Stimulated activated CD4-positive, alpha-beta T cell treated with anti-CD3 and anti-CD28 coated beads, Interleukin-4, amount 100 ng/mL, for 48 hours (primary cell): ENCODE measurements around the gene PLEKHA4.
"Not testable (repeated sequence)": the region's sequence is repeated elsewhere in the genome, so short reads cannot be mapped to it uniquely, and the experiment has no call there.

Source experiments
- DNase-seq, 2 donors: peaks; one replicate each; pipeline ENCODE4 v3.0.0-alpha.2; 2020; ENCODE audit warnings: low read depth in 2 of 2

The PLEKHA4 gene

DNA sequence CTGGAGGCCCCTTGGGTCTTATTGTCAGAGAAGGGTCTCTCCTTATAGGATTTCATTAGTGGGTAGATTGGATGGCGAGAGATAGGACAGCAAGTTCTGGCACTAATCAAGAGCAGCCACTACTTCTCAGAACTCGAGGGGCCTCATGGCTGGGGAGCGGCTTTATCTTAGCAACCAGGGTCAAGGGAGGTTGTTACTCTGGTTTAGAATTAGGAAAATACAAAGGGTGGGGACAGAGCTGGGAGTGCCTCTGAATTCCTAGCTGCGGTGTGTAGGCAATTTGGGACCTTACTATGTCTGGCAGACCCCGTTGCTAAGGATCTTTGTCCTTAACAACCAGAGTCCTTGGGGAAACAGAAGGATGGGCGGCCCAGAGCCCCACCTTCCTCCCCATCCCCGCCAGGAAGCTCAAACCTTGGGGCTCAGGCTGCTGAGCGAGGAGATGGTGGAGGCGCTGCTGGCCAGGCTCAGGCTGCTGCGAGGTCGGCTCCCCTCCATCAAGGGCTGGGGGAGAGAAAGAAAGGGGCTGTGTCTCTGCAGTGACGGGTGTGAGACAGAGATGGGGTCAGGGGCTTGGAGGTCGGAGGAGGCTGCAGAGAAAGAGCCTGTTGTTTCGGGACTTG is 1.2 kb downstream of the PLEKHA4 start:
- DNase-seq: no peak

DNA sequence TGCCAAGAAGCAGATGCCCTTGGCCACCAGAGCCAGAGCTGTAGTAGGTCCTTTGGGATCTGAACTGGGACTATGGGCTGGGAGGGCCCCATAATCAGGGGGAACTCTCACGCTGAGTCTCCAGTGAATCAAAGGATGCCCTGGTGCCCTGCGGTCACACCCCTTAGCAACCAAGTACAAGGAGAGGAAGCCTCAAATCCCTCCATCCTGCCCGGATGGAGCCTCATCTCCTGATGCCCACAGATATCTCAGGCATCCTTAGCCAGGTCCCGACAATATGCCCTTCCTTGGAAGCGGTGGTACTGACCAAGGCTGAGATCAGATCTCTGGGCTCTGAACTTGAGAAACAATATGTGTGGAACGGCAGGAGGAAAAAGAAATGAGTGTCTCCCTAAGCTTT is 1.7 kb downstream of the PLEKHA4 start:
- DNase-seq: no peak

DNA sequence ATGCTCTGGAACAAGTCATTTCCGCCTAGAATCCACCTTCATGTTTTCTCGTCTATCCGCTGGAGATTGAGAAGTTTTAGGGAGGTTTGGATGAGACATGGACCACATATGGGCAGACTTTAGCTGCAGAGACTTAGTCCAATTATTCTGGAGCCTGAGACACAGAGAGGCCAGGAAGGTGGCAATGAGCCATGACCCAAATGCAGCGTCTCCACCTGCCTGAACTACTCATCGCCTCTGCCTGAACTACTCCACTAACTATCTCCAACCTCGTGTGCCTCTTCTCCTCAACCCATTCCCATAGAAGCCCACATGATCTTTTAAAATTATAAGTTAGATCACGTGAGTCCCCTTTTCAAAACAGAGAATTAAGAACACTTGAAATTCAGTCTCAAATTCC is 5.6 kb downstream of the PLEKHA4 start:
- no peak for DNase-seq

DNA sequence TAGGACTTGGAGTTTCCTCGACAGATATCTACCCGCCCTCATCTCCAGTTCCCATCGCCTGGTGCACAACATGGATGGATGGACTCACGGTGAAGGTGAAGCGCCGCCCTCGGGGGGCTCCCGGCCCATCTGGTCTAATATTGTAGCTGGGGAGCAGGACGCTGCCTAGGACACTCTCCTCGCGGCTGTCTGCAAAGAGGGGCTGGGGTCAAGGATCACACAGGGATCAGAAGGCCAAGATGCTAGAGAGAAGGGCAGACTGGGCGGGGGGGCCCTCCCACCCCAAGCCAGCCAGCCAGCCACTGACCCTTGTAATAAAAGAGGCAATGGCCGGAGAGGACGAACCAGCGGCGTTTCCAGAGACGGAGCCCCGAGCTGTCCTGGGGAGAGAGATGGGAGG is 7.1 kb downstream of the PLEKHA4 start:
- no peak for DNase-seq

DNA sequence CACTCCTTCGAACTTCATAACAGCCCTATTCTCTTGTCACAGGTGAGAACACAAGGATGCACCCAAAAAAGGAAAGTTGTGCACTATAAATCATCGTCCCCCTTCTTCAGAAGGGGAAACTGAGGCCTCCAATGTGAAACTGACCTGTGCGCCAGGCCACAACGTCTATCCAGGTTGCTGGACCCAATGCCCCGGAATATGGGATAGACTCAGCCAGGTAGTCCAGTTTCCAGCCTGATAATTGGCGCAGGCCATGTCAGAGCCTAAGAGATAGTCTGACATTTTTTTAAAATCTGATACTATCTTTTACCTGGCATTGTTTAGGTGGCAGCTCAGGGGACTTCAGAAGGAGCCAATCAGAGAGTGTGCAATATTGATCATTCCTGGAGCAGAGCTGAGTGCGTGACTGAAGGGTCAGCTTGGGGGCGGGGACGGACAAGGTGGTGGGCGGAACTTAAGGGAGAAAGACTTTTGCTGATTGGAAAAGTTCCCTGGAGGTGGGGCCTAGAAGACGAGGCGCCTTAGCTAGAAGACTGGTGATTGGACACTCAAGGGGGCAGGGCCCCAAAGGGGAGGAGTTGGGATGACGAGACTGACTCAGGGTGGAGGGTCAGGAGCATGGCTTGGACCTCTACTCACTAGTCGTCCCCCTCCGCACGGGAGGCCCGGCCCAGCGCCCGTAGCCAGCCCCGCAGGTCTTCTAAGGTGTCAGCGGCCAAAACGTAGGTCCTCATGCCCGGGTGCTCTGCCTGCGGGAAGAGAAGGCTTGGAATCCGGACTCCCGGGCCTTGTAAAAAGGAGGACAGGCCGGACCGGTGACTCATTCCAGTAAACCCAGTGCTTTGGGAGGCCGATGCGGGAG is 8.5 kb downstream of the PLEKHA4 start:
- no peak for DNase-seq

DNA sequence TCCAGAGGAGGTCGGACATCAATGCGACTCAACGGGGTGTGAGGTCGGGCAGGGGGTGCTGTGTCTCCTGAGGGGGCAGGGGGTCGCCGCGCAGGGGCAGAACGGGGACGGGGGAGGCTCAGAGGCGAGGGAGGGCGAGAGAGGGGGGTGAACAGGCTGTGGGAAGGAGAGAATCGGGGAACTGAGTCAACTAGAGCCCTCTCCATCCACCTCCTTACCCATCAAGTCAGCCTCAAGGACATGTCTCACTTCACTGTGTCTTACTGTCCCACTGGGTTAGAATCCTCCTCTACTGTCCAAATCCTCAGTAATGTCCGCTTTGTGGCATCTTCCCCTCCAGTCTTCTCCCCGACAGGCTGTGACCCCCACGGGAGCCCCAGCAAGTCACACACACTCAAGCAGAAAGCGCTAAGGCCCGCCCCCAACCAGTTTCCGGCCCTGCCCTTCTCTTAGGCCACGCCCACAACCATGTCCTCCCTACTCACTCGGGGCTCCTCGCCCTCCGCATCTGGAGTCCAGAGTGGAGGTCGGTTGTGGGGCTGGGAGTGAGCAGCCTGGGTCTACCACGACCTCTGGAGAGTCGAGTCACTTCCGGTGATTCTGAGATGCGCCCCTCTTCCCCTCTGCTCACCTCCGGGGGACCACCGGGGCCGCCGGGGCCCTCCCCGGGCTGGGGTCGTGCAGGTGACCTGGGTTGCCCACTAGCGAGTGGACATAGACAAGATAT is 9.3 kb downstream of the PLEKHA4 start:
- DNase-seq: peak; percentile 70 to 79

DNA sequence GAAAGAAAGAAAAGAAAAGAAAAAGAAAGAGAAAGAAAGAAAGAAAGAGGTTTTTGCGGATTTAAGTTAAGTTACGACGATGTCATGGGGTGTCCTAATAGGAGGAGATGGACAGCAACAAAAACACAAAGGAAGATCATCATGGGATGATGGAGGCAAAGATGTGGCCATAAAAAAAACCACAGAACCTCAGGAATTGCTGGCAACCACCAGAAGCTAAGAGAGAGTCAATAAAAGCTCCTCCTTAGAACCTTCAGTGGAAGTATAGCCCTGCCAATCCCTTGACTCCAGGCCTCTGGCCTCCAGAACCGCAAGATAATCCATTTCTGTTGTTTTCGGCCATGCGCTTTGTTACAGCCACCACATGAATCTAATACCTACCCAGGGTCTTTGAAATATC is 11.5 kb downstream of the PLEKHA4 start:
- DNase-seq: no peak

DNA sequence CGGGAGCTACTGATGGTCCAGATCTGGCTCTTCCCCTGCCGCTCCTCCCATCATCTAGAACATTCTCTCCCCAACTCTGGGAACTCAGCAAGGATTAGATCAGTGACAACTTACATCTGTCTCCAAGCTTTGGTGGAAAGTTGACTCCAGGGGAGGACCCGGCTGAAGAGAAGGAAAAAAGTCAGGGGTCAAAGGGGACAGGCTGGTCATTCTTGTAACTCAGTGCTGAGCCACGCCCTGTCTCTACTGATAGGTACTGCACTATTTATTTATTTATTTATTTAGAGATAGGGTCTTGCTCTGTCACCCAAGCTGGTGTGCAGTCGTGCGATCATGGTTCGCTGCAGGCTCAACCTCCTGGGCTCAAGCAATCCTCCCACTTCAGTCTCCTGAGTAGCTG is 14.3 kb downstream of the PLEKHA4 start:
- DNase-seq: no peak

DNA sequence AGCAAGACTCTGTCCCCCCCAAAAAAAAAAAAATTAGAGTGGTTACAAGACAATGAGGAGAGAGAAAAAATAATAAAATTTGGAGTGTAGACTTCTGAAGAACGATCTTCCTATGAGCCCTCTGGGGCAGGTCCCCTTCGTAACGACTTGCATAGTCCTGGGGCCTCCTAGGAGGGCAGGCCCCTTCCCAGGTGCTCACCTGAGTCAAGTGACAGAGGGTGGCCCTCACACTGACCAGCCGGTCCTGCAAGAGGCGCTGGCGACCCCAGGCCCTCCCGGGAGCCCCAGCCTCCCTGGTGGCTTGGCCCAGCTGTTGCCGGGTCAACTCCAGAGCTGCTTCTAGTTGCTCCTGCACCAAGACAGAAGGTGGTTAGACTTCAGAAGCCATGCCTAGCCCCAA is 14.9 kb downstream of the PLEKHA4 start:
- no peak for DNase-seq

DNA sequence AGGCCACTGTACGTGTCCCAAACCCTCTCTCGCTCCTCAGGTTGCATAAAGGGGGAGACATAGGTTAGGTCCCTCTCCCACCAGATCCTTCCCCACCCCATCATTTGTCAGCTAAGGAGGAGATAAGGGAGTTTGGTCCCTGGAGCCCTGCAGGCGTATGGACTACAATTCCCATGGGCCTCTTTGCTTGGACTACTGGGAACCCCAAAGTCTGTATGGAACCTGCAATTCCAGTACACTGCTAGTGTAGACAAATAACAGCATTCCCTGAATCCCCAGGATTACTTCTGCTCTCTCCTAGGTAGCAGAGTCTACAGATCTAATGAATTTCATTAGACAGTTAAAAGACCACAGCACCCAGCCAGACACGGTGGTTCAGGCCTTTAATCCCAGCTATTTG is 16.1 kb downstream of the PLEKHA4 start:
- no peak for DNase-seq

DNA sequence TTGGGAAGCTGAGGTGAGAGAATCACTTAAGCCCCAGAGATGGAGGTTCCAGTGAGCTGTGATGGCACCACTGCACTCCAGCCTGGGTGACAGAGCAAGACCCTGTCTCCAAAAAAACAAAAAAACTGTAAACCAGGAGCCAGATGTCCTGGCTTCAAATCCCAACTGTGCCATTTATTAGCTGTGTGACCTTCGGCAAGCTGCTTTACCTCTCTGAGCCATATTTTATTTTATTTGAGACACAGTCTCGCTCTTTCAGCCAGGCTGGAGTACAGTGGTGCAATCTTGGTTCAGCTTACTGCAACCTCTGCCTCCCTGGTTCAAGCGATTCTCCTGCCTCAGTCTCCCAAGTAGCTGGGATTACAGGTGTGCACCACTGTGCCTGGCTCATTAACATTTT is 21.8 kb downstream of the PLEKHA4 start:
- not testable (repeated sequence) for DNase-seq

DNA sequence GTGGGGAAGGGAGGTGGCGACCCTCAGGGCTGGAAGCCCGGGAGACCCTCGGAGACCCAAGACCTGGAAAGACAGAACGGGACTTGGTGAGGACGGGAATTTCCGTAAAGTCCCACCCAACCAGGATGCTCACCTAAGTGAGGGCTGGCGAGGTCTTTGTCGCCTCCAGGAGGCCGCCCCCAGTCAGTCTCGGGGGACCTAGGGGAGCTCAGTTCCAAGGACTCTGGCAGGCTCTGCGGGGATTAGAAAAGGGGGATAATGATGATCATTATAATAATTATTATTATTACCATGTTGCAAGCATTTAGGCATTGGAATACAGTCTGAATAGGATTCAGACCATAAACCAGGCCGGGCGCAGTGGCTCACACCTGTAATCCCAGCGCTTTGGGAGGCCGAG is 23.0 kb downstream of the PLEKHA4 start:
- no peak for DNase-seq

DNA sequence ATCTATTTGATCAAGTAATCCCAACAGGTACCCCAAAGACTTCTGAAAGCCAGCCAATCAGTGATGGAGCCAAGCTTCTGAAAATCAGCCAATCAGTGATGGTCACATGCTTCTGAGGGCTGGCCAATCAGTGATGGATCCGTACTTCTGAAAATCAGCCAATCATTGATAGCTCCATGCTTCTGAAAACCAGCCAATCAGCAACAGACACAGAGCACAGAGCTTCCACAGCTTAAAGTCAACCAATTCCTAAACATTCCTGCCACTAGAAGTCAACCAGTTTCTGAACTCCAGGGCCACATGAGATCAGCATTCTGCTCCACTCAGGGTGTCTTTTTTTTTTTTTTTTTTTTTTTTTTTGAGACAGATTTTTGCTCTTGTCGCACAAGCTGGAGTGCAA is 23.9 kb downstream of the PLEKHA4 start:
- no peak for DNase-seq

DNA sequence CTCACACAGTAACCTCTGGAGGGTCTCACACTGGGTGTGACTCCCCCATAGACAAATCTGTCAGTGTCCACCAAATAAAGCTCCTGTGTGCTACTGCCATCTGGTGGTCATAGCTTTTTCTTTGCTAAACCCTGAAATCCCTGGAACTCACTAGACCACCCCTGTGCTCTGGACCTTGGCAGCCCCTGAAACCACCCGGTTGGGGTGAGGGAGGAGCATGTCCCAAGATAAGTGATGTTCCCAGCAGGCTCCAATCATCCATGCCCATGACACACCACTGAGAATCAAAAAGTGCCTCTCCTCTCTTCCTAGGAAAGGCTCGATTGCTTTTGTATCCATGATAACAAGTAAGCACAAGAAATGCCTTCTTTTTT is 25.6 kb downstream of the PLEKHA4 start:
- DNase-seq: peak in 1 of 2 donors; percentile 25

DNA sequence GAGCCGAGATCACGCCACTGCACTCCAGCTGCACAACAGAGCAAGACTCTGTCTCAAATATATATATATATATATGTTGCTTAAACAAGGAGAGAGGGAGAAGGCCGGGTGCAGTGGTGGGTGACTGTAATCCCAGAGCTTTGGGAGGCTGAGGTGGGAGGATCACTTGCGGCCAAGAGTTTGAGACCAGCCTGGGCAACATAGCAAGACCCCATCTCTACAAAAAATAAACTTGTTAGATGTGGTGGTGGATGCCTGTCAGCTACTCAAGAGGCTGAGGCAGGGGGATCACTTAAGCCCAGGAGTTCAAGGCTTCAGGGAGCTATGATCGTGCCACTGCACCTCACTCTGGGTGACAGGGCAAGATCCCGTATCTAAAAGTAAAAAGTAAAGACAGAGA is 26.8 kb downstream of the PLEKHA4 start:
- no peak for DNase-seq

DNA sequence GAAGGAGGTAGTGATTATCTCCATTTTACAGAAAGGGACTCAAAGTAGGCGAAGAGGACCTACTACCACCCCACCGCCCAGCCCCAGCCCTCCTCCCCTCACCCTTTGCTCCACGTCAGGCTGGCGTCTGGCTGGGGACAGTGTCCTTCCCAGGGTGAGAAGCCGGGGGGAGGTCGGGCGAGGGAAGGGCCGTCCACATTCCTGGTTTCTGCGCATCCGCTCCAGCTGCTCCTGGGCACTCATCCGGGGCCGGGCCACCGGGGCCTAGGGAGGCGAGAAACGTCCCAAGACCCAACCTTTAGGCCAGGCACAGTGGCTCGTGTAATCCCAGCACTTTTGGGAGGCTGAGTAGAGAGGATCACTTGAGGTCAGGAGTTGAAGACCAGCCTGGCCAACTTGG is 27.4 kb downstream of the PLEKHA4 start:
- no peak for DNase-seq

DNA sequence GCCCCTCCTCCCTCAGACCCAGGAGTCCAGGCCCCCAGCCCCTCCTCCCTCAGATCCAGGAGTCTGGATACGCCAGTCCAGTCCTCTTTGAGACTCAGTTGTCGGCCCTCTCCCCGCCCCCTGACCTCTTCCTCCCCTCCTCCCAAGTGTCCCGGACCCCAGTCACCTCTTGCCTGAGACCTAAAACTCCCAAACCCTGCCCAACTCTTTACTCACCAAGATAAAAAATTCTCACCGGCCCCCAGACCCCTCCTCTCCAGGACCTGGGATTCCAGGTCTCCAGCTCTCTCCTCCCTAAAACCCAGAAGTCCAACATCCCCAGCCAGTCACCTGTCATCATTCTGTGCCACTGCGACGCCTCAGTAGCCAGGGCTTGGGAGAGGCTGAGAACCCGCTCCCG is 30.7 kb downstream of the PLEKHA4 start:
- DNase-seq: no peak

DNA sequence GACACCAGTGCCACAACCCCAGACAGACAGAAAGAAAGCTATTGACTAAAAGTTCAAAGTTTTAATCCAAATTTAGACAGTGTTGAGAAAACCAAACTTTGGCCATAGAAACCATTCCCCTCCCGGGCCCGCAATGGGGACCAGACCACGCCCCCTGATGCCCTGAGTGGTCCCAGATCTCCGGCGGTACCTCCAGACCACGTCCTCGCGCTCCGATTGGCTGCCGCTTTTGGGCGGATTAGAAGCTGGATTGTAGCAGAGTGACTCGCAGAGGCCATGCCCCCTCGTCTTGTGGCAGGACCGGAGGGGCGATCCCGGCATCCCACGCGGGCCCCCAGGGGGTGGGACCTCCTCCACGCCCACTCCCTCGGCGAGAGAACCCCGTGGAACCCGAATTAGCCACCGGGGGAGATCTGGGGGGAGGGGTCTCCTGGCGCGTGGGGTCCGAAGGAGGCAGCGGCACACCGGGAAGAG is 31.3 kb downstream of the PLEKHA4 start:
- peak; percentile 64 to 71 for DNase-seq

DNA sequence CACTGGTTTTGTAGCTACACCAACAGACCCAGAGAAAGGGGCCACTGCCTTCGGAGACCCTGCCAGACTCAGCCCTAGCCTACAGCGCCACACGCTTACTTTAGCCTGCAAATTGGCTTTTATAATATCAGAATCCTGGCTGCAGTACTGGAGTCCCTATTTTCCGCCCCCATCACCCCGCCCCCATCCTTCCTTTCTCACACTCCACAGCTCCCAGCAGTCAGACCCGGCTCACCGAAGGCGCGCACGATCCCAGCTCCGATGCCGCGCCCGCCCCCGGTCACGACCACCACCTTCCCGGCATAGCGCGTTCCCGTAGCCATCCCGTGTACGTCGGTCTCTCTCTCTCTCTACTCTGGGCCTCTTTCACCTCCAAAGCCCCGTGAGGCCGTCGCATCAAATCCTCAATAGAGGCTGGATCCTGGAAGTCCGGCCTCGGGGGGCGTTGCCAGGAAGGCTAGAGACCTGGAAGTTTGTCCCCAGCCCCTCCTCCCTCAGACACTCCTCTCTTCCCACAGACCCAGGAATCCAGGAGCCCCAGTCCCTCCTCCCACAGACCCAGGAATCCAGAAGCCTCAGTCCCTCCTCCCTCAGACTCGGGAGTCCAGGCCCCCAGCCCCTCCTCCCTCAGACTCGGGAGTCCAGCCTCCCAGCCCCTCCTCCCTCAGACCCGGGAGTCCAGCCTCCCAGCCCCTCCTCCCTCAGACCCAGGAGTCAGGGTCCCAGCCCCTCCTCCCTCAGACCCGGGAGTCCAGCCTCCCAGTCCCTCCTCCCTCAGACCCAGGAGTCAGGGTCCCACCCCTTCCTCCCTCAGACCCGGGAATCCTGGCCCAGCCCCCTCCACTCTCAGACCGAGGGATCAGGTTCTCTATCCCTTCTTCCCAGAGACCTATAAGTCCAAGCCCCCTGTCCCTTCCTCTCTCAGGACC is 32.1 kb downstream of the PLEKHA4 start, which contains the start of gene HSD17B14:
Gene HSD17B14, minus strand, starts transcription at position 403 of the 929 bp plus-strand sequence. Its CDS starts 80 bp downstream, at position 323.
- DNase-seq: no peak

DNA sequence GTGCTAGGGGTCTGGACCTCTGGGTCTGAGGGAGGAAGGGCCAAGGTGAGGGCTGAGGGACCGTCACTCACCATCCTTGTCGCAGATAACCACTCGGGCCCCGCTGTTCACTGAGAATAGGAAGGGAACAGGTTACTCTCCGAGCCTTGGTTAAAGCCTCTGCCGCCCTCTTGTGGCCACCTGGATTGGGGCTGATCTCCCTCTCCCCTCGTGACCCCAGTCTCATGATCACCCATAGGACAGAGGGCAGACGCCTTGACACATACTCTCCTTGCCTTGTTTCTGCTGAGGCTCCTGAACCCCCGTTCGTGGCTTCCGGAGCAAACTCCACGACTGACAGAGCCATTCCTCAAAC is 32.7 kb downstream of the PLEKHA4 start:
- DNase-seq: peak; percentile 94 to 98

DNA sequence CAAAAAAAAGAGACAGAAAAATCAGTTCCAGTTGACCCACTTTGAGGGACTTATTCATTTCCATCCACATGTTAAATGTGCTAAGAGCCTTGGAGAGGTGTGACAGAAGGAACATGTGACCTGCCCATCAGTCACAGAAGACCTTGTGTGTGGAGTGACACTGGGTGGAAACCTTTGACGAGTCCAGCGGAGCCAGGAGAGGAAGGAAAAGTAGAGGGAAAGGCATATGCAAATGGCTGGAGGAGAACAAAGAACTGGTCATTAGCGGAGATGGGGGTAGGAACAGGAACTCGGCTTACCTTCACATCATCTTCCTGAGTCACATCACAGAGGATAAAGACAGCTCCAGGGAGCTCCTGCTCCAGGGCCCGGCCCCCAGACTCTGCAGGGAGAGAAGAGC is 34.4 kb downstream of the PLEKHA4 start:
- no peak for DNase-seq

DNA sequence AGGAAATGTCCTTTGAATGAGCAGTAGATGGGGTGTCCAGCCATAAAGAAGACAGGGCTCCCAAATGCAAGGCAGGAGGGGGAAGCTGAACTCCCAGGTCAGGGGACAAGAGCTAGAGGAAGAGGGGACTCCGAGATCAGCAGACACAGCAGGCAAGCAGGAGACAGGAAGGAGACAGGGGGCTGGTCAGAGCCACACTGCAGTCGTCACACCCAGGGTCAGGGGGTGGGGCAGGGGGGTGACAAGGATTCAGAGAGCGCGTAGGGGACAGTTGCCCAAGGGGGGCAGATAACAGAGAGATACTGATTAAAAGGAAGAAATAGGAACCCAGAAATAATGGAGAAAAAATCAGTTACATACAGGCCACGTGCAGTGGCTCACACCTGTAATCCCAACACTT is 35.4 kb downstream of the PLEKHA4 start:
- no peak for DNase-seq
